Adrenal gland (tissue), 19 donors: ENCODE measurements around the gene THUMPD2. TPM values are rescaled to one million over a fixed set of nuclear protein-coding genes. Genes with fewer than 3 reads are reported as not detected.

Experiments
- DNase-seq, 7 donors: peaks; one replicate each; pipeline ENCODE4 v3.0.0-alpha.2; 2019 to 2020
- H3K27ac ChIP-seq, 5 donors: fragments of 200-600 bp; sonication (generic) in 4 of 5; 1 replicate in 3 of 5; 2 replicates in 2 of 5; pipeline versions ENCODE4 v1.5.1 to v1.8.0; 2016 to 2020; ENCODE audit warnings: mild to moderate bottlenecking in 1 of 5
- H3K27me3 ChIP-seq: fragments of 200-600 bp; 2 replicates; pipeline ENCODE4 v1.8.0; 2021
- H3K36me3 ChIP-seq, 2 donors: fragments of 200-600 bp; replicated peaks in 1 of 2; 1 replicate in 1 of 2; 2 replicates in 1 of 2; pipeline versions ENCODE4 v1.5.1 to v1.8.0; 2018 to 2022
- H3K4me1 ChIP-seq, 2 donors: fragments of 200-600 bp; replicated peaks in 1 of 2; 1 replicate in 1 of 2; 2 replicates in 1 of 2; pipeline versions ENCODE4 v1.5.1 to v1.8.0; 2018 to 2021
- H3K4me3 ChIP-seq, 4 donors: fragments of 200-600 bp; sonication (generic) in 3 of 4; one replicate each; pipeline ENCODE4 v1.5.1; 2016 to 2018
- H3K9me3 ChIP-seq, 3 donors: fragments of 200-600 bp; sonication (generic) in 1 of 3; replicated peaks in 1 of 3; 1 replicate in 2 of 3; 2 replicates in 1 of 3; pipeline versions ENCODE4 v1.5.1 to v1.8.0; 2016 to 2021
- CTCF ChIP-seq, 6 experiments: fragments of 450-650 bp in 4 of 6; fragments of 200-600 bp in 2 of 6; sonication (generic) in 1 of 6; IDR thresholded peaks; 1 replicate in 5 of 6; 2 replicates in 1 of 6; pipeline versions ENCODE4 v1.5.1 to v1.8.0; 2016 to 2021; ENCODE audit warnings: antibody characterized with exemption in 6 of 6, mild to moderate bottlenecking in 2 of 6, moderate library complexity in 1 of 6
- POLR2A ChIP-seq, 2 donors: fragments of 450-650 bp; IDR thresholded peaks; one replicate each; pipeline ENCODE4 v1.6.1; 2017; ENCODE audit warnings: antibody characterized with exemption in 2 of 2, mild to moderate bottlenecking in 2 of 2, moderate library complexity in 1 of 2
- WGBS, 4 donors: extraction: QIAGEN DNeasy Blood & Tissue Kit in 2 of 4; methylation state at CpG; one replicate each; pipeline versions ENCODE4 v1.1.5 to v1.1.7; 2013 to 2017; 5-methylcytosine and 5-hydroxymethylcytosine counted together
- intact Hi-C, 2 donors: fragments of 100-400 bp; cut with DNase I; formaldehyde crosslinking; loops; one replicate each; pipeline versions ENCODE4 v1.14.1 to v1.15.0; 2022 to 2023
- long read RNA-seq, 10 donors: library from polyadenylated mRNA in 3 of 10; unstranded in 2 of 10; stranded (forward) in 1 of 10; transcript quantifications; one replicate each; pipeline ENCODE4 v2.0.0 and lab custom pipeline, GENCODE V29; 2021 to 2026
- polyA plus RNA-seq, 3 donors: library from polyadenylated mRNA; stranded (reverse); fragments of 200-250 nt in 2 of 3; fragments of 350-450 nt in 1 of 3; fragmentation: Illumina TruSeq in 1 of 3; extraction: RNeasy Lipid Tissue Mini Kit (QIAGEN cat#74804) in 1 of 3; gene quantifications; one replicate each; pipeline ENCODE4 v1.2.3, GENCODE V29; 2013 to 2014
- total RNA-seq, 9 donors: library from RNA; depleted of rRNA in 4 of 9; stranded (reverse); fragments of >200 nt in 4 of 9; fragments of 120-200 nt in 1 of 9; fragmentation: NEBNext Ultra II Directional in 1 of 9; extraction: Animal tissue kit (Norgen Biotek cat#: 25700) in 1 of 9; gene quantifications; one replicate each; pipeline versions ENCODE4 v1.1.0 to v1.2.4, GENCODE V29; 2013 to 2023
- donor health status: healthy with polysubstance abuse.
- donor health status: Bipolar disorder and iron deficiency.
- donor health status: DM: yes; HTN: yes; CAD: no.
- donor health status: DM: no; HTN: no; CAD: no.
- donor health status: DM: no; HTN: no; CAD: no.
- donor health status: DM: yes; HTN: yes; CAD: no.

THUMPD2 gene
- total RNA-seq: 100 to 1,000 TPM in 1 of 9 donors, 10 to 100 TPM in 3, 1 to 10 TPM in 5; 3.0 to 216 (median 7.7) TPM
- polyA plus RNA-seq: 10 to 100 TPM in 2 of 3 donors, 1 to 10 TPM in 1; 9.3 to 21.6 (median 18.1) TPM
- long read RNA-seq, donor 1: 0 reads
- long read RNA-seq, donor 2, partial matches to known transcripts: 0 of 1 reads
- long read RNA-seq, donor 2, other reads (novel, unspliced or antisense): 0 of 1 reads
- long read RNA-seq, donor 3, partial matches to known transcripts: 0 of 2 reads
- long read RNA-seq, donor 3, other reads (novel, unspliced or antisense): 0 of 2 reads
- long read RNA-seq, donor 4, partial matches to known transcripts: 5 of 10 reads
- long read RNA-seq, donor 4, other reads (novel, unspliced or antisense): 1 of 10 reads
- long read RNA-seq, donor 5, transcript THUMPD2-204 (10 exons, 1,970 nt): major isoform, 6 of 24 reads
- long read RNA-seq, donor 5, transcript THUMPD2-201 (11 exons, 2,089 nt): minor isoform, 5 of 24 reads
- long read RNA-seq, donor 5, partial matches to known transcripts: 0 of 24 reads
- long read RNA-seq, donor 5, other reads (novel, unspliced or antisense): 13 of 24 reads
- long read RNA-seq, donor 6, partial matches to known transcripts: 4 of 6 reads
- long read RNA-seq, donor 6, other reads (novel, unspliced or antisense): 0 of 6 reads
- long read RNA-seq, donor 7: 0 reads
- long read RNA-seq, donor 8, partial matches to known transcripts: 0 of 2 reads
- long read RNA-seq, donor 8, other reads (novel, unspliced or antisense): 0 of 2 reads
- long read RNA-seq, donor 9, partial matches to known transcripts: 0 of 1 reads
- long read RNA-seq, donor 9, other reads (novel, unspliced or antisense): 0 of 1 reads
- long read RNA-seq, donor 10: 0 reads

GRCh38 chr2:39778775-39779340 lies at the start of gene THUMPD2:
Gene THUMPD2, minus strand, starts transcription at chr2:39779258. Its CDS starts 19 bp downstream, at chr2:39779239.
- H3K27me3 ChIP-seq: no peaks in the 10 kb centered on the region
- peak; percentile 48 to 74 for TF ChIP-seq POLR2A (IDR thresholded peaks at IDR 0.05)
- TF ChIP-seq CTCF (IDR thresholded peaks at IDR 0.05): no peak
- peak; percentile 55 to 79 (median 71) for DNase-seq
- peak within 1 kb of the TSS in 4 of 5 donors; percentile 57 to 85 (median 80) for H3K27ac ChIP-seq
- intact Hi-C loops: no loop called here
- H3K36me3 ChIP-seq: no peaks in the 10 kb centered on the region
- H3K4me1 ChIP-seq: peaks cover 9 to 37% of the 10 kb centered on the region in 2 donors
- peak within 1 kb of the TSS; percentile 63 to 97 (median 88) for H3K4me3 ChIP-seq
- WGBS, 4 donors: 0 to 1% (median 0%) methylated on average over 6 to 54 of the region's 54 CpGs
- no peaks in the 10 kb centered on the region for H3K9me3 ChIP-seq

DNA sequence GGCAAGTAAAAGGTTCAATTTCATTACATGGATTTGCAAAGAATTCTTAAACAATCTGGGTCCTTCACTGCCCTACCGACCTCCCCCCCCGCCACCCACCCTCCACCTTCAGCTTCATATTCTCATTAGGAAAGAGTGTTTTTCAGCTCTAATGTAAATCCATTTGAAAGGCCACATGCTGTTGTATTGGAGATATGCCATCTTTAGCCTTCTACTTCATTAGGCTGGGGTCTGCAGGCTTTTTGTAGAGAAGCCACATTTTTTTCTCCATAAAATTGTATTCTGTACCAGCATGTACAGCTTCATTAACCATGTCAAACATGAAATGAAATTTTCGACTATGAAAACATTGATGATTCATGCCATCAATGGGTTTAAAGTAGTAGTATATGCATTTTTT lies 42.8 kb upstream of the THUMPD2 start:
- TF ChIP-seq POLR2A (IDR thresholded peaks at IDR 0.05): no peak
- TF ChIP-seq CTCF (IDR thresholded peaks at IDR 0.05): no peak
- Histone ChIP-seq H3K4me3 (no peak overlapping the region), H3K9me3 (no peaks in the 10 kb centered on the region), H3K27ac (no peak overlapping the region), H3K4me1 (no peaks in the 10 kb centered on the region), H3K27me3 (no peaks in the 10 kb centered on the region), H3K36me3 (no peaks in the 10 kb centered on the region)
- no peak for DNase-seq
- intact Hi-C loops: no loop called here
- WGBS, 4 donors: 47 to 72% (median 58%) methylated on average over 3 of the region's 3 CpGs

GRCh38 chr2:39816845-39817244 lies 37.8 kb upstream of the THUMPD2 start:
- intact Hi-C loops: no loop called here
- Histone ChIP-seq H3K4me3 (no peak overlapping the region), H3K4me1 (no peaks in the 10 kb centered on the region), H3K27me3 (no peaks in the 10 kb centered on the region), H3K9me3 (no peaks in the 10 kb centered on the region), H3K27ac (no peak overlapping the region), H3K36me3 (no peaks in the 10 kb centered on the region)
- TF ChIP-seq CTCF (IDR thresholded peaks at IDR 0.05): no peak
- no peak for TF ChIP-seq POLR2A (IDR thresholded peaks at IDR 0.05)
- DNase-seq: no peak
- WGBS, 4 donors: 75 to 85% (median 84%) methylated on average over 8 of the region's 8 CpGs

GRCh38 chr2:39816428-39816827 lies 37.4 kb upstream of the THUMPD2 start:
- no peak overlapping the region for H3K4me3 ChIP-seq
- no peak for DNase-seq
- no peaks in the 10 kb centered on the region for H3K36me3 ChIP-seq
- no peaks in the 10 kb centered on the region for H3K4me1 ChIP-seq
- H3K27ac ChIP-seq: no peak overlapping the region
- intact Hi-C loops: no loop called here
- WGBS, 4 donors: 88 to 93% (median 91%) methylated on average over 3 of the region's 3 CpGs
- no peaks in the 10 kb centered on the region for H3K9me3 ChIP-seq
- TF ChIP-seq CTCF (IDR thresholded peaks at IDR 0.05) (no peak), POLR2A (IDR thresholded peaks at IDR 0.05) (no peak)
- no peaks in the 10 kb centered on the region for H3K27me3 ChIP-seq
